T-helper 2 cell treated with Interferon-gamma antibody and Interleukin-4, amounts not matched to agents 5 μg/mL and 100 μg/mL, for 36 hours (primary cell): ENCODE results near the gene HLA-DMA.
"Not testable (repeated sequence)": the region's sequence is repeated elsewhere in the genome, so short reads cannot be mapped to it uniquely, and the experiment has no call there.

Source experiments
- DNase-seq: peaks from one replicate; pipeline ENCODE4 v3.0.0; 2021; ENCODE audit warnings: low spot score
- H3K27ac Mint-ChIP-seq: one replicate; pipeline ENCODE4 v1.8.0; 2021; ENCODE audit warnings: mild to moderate bottlenecking, mixed read lengths
- H3K27me3 Mint-ChIP-seq: one replicate; pipeline ENCODE4 v1.8.0; 2021; ENCODE audit warnings: low read depth, mixed read lengths
- H3K36me3 Mint-ChIP-seq: one replicate; pipeline ENCODE4 v1.8.0; 2021; ENCODE audit warnings: low read depth, mixed read lengths
- H3K4me1 Mint-ChIP-seq: one replicate; pipeline ENCODE4 v1.8.0; 2021; ENCODE audit warnings: low read depth, mixed read lengths
- H3K4me3 Mint-ChIP-seq: one replicate; pipeline ENCODE4 v1.8.0; 2022; ENCODE audit warnings: mild to moderate bottlenecking, moderate library complexity, mixed read lengths
- H3K9me3 Mint-ChIP-seq: one replicate; pipeline ENCODE4 v1.8.0; 2021; ENCODE audit warnings: mixed read lengths

Gene HLA-DMA

DNA sequence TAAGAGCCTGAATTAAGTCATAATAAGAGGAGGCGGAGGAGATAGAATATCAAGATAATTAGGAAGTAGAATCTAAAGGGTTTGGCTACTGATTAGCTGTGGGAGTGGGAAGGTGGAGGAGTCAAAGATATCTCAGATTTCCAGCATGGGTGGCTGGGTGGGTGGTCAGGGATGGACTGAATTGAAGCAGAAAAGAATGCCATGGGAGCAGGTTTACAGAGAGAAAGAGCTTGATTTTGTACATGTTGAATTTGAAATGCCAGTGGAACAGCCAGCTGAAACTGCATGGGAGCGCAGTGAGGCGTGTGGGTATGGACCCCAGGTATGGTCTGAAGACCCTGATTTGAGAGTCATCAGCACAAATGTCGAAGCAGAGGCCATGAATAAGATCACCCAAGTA, 1.4 kb upstream of the HLA-DMA start:
- peaks cover 6% of the 10 kb centered on the region for H3K36me3 Mint-ChIP-seq
- H3K27ac Mint-ChIP-seq, result no peak overlapping the region
- no peak overlapping the region for H3K4me3 Mint-ChIP-seq
- no peaks in the 10 kb centered on the region for H3K9me3 Mint-ChIP-seq
- H3K27me3 Mint-ChIP-seq, result no peaks in the 10 kb centered on the region
- H3K4me1 Mint-ChIP-seq, result peaks cover 48% of the 10 kb centered on the region
- DNase-seq, result no peak

- Mint-ChIP-seq H3K27ac (peak overlapping the region; percentile 82), H3K36me3 (peaks cover 7% of the 10 kb centered on the region), H3K27me3 (no peaks in the 10 kb centered on the region), H3K9me3 (no peaks in the 10 kb centered on the region), H3K4me1 (peaks cover 50% of the 10 kb centered on the region), H3K4me3 (no peak overlapping the region)
- DNase-seq, result no peak
Measured at GRCh38 chr6:32953775-32954174, 878 bp upstream of the HLA-DMA start.

DNA sequence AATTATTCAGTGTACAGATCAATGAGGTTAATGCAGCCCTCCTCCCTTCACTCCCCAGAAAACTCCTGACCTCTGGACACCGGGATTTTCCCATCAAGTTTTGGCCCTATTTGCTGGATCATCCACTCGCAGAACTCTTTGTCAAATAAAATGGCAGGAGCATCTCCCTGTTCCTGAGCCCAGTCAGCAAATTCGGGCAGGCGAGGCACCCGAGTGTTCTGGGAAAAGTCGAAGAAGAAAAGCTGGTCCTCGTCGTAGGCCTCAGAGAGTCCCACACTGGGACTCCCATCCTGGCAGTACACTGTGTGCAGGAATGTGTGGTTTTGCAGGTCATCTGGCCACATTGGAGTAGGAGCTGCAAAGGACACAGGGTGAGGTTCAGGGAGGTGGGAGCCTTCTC, 2.4 kb downstream of the HLA-DMA start:
- H3K27ac Mint-ChIP-seq, result no peak overlapping the region
- H3K9me3 Mint-ChIP-seq, result peaks cover 3% of the 10 kb centered on the region
- H3K27me3 Mint-ChIP-seq, result no peaks in the 10 kb centered on the region
- no peak overlapping the region for H3K4me3 Mint-ChIP-seq
- H3K36me3 Mint-ChIP-seq, result peaks cover 12% of the 10 kb centered on the region
- peaks cover 51% of the 10 kb centered on the region for H3K4me1 Mint-ChIP-seq
- no peak for DNase-seq

DNA sequence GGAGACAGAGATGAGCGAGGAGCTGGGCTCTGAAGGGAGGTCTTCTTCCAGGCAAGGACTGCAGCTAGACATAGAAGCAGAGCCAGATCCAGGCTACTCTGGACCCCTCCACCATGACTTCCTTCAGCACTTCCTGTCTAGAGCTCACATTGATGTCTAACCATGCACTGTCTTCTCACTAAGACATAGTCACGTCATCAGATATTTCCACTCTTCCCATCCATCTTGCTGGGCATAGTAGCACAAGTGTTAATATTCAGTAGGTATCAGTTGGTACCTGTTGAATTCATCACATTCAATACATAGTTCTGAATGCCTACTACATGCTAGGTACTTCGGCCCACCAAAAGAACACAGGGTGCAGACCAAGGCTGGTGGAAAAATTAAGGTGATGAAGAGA, 2.9 kb downstream of the HLA-DMA start:
- peaks cover 14% of the 10 kb centered on the region for H3K36me3 Mint-ChIP-seq
- H3K4me1 Mint-ChIP-seq, result peaks cover 51% of the 10 kb centered on the region
- peaks cover 5% of the 10 kb centered on the region for H3K9me3 Mint-ChIP-seq
- peak overlapping the region; percentile 3 for H3K27ac Mint-ChIP-seq
- no peak overlapping the region for H3K4me3 Mint-ChIP-seq
- H3K27me3 Mint-ChIP-seq, result no peaks in the 10 kb centered on the region
- DNase-seq, result no peak

- Mint-ChIP-seq H3K27ac (no peak overlapping the region), H3K27me3 (no peaks in the 10 kb centered on the region), H3K4me3 (no peak overlapping the region), H3K9me3 (peaks cover 5% of the 10 kb centered on the region), H3K36me3 (peaks cover 14% of the 10 kb centered on the region), H3K4me1 (peaks cover 53% of the 10 kb centered on the region)
- no peak for DNase-seq
Measured at GRCh38 chr6:32949113-32949512, 3.8 kb downstream of the HLA-DMA start.

GRCh38 chr6:32947552-32948465, 5.1 kb downstream of the HLA-DMA start:
- H3K9me3 Mint-ChIP-seq, result peaks cover 5% of the 10 kb centered on the region
- H3K4me3 Mint-ChIP-seq, result no peak overlapping the region
- DNase-seq, result no peak
- H3K36me3 Mint-ChIP-seq, result peaks cover 14% of the 10 kb centered on the region
- no peak overlapping the region for H3K27ac Mint-ChIP-seq
- peaks cover 50% of the 10 kb centered on the region for H3K4me1 Mint-ChIP-seq
- H3K27me3 Mint-ChIP-seq, result no peaks in the 10 kb centered on the region

DNA sequence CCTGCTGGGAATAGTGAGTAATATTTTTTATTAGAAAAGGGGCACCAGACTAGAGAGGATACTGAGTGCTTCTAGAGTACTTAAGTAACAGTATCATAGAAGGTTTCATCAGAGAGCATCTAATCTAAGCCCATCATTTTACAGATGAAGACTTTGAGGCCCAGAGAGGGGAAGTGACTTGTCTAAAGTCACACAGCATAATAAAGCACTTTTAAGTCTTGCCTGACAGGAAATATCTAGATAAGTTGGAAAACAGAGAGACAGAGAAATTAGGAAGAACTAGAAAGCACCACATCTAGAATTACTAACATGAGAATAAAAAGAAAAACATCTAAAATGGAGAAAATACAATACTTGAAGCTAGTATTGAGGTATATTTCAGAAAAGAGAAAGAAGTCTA, 6.0 kb downstream of the HLA-DMA start:
- peaks cover 14% of the 10 kb centered on the region for H3K36me3 Mint-ChIP-seq
- H3K9me3 Mint-ChIP-seq, result peaks cover 5% of the 10 kb centered on the region

DNA sequence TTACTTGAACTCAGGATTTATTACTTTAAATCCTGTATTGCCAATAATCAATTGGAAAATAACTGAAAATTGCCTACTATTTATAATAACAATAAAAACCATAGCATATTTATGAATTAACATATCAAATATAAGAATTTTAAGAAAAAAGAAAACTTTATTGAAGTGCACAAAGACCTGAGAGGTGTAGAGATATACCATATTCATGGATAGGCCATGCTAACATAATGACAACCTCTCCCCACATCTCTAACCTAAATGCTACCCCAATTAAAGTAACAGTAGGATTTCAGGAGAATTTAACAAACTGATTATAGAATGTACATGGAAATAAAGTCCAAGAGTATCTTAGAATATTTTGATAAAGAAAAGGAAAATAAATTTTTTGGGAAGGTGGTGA, 6.9 kb downstream of the HLA-DMA start:
- peaks cover 58% of the 10 kb centered on the region for H3K4me1 Mint-ChIP-seq
- H3K4me3 Mint-ChIP-seq, result no peak overlapping the region

More for the DNA sequence above, 6.0 kb downstream of the HLA-DMA start:
- Mint-ChIP-seq H3K4me1 (peaks cover 50% of the 10 kb centered on the region), H3K27ac (no peak overlapping the region), H3K4me3 (no peak overlapping the region), H3K27me3 (no peaks in the 10 kb centered on the region)
- no peak for DNase-seq

DNA sequence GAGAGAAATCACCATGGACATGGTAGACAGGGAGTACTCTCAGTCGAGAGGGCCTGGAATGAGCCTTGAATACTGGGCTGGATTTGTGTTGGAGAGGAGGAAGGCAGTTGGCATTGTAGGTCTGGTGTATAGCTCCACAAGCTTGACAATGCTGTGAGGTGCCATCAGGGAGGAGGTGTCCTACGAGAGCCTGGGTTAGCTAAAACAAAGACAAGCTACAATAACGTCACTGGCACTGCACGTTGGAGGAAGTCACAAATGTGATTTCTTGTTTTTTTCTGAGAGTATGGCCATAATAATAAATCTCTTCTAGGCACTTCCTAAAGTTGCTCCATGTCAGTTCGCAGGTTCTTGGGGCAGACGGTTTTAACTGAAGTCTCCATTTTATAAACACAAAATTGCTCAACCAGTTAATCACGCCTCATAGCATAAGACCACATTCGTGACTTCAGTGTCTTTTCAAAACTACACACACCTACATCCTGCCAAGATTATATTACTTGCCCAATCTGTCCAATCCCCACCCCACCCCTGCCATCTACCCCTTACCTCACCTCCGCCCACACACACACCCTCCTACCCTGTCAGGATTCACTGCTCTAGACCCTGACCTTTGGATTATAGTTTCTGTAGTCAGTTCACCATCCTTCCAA, 7.7 kb downstream of the HLA-DMA start:
- H3K4me1 Mint-ChIP-seq, result peaks cover 59% of the 10 kb centered on the region
- no peak for DNase-seq
- H3K9me3 Mint-ChIP-seq, result peaks cover 5% of the 10 kb centered on the region
- H3K36me3 Mint-ChIP-seq, result peaks cover 14% of the 10 kb centered on the region
- H3K27ac Mint-ChIP-seq, result peak overlapping the region; percentile 97
- H3K27me3 Mint-ChIP-seq, result no peaks in the 10 kb centered on the region
- no peak overlapping the region for H3K4me3 Mint-ChIP-seq

More for the DNA sequence above, 6.9 kb downstream of the HLA-DMA start:
- Mint-ChIP-seq H3K27ac (no peak overlapping the region), H3K9me3 (peaks cover 5% of the 10 kb centered on the region), H3K36me3 (peaks cover 14% of the 10 kb centered on the region), H3K27me3 (no peaks in the 10 kb centered on the region)
- no peak for DNase-seq

- peaks cover 5% of the 10 kb centered on the region for H3K9me3 Mint-ChIP-seq
- peak; percentile 42 for DNase-seq
- peak overlapping the region; percentile 97 for H3K27ac Mint-ChIP-seq
- H3K4me3 Mint-ChIP-seq, result peak overlapping the region; percentile 88
- peaks cover 53% of the 10 kb centered on the region for H3K4me1 Mint-ChIP-seq
- H3K36me3 Mint-ChIP-seq, result peaks cover 7% of the 10 kb centered on the region
- no peaks in the 10 kb centered on the region for H3K27me3 Mint-ChIP-seq
Measured at GRCh38 chr6:32943864-32944649, 8.8 kb downstream of the HLA-DMA start.

- not testable (repeated sequence) for H3K27me3 Mint-ChIP-seq, H3K36me3 Mint-ChIP-seq, DNase-seq, H3K9me3 Mint-ChIP-seq
- H3K27ac Mint-ChIP-seq, result peak overlapping the region; percentile 12
- peak overlapping the region; percentile 27 for H3K4me3 Mint-ChIP-seq
- H3K4me1 Mint-ChIP-seq, result peaks cover 53% of the 10 kb centered on the region
Measured at GRCh38 chr6:32942555-32943123, 10.3 kb downstream of the HLA-DMA start.

DNA sequence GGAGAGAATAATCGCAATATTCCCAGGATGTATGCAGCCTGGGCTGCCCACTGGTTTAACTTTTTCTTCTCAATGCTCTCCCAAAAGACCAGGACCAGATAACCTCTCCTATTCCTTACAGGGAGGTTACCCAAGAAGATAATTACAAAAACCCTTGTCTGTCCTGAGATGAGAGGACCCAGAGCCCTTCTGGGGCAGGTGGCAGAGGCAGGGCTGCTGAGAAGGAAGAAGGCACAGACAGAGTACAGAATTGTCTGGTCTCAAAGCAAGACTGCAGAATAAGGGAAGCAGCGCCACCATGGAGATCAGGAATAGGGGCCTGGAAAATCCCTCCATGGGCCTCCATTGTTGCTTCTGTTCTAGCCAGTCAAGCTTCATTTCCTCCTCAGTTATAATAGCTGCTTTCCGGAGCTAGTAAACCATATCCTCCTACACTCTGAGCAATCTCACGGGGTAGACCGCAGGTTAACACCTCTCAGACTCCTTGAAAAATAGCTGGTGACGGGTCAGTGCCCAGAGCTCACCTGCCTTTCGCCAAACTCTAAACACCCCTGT, 11.6 kb downstream of the HLA-DMA start:
- Mint-ChIP-seq H3K4me3 (peak overlapping the region; percentile 87), H3K36me3 (peaks cover 10% of the 10 kb centered on the region), H3K27ac (peak overlapping the region; percentile 94), H3K27me3 (no peaks in the 10 kb centered on the region), H3K4me1 (peaks cover 51% of the 10 kb centered on the region), H3K9me3 (peaks cover 5% of the 10 kb centered on the region)
- DNase-seq, result peak; percentile 54

GRCh38 chr6:32940656-32941213, 12.2 kb downstream of the HLA-DMA start, which contains the start of gene HLA-DMB:
Gene HLA-DMB, minus strand, starts transcription at chr6:32941028. Its CDS starts 221 bp downstream, at chr6:32940807.
- peak; percentile 57 for DNase-seq
- Mint-ChIP-seq H3K4me1 (peaks cover 51% of the 10 kb centered on the region), H3K9me3 (peaks cover 5% of the 10 kb centered on the region), H3K36me3 (peaks cover 8% of the 10 kb centered on the region), H3K27ac (peak within 1 kb of the TSS; percentile 94), H3K27me3 (no peaks in the 10 kb centered on the region), H3K4me3 (peak within 1 kb of the TSS; percentile 87)
